Stimulated activated CD4-positive, alpha-beta T cell treated with anti-CD3 and anti-CD28 coated beads, Interleukin-4, amount 100 ng/mL, for 24 hours (primary cell): ENCODE measurements around the gene CD247.
"Not testable (repeated sequence)": the region's sequence is repeated elsewhere in the genome, so short reads cannot be mapped to it uniquely, and the experiment has no call there.

Experiments used
- DNase-seq: peaks from one replicate; pipeline ENCODE4 v3.0.0-alpha.2; 2020

Gene CD247

GRCh38 chr1:167518331-167518700 is at the start of gene CD247:
Gene CD247 (minus strand): TSS chr1:167518529. CDS start chr1:167518465, 64 bp downstream.
- DNase-seq: peak; percentile 75

GRCh38 chr1:167567663-167568062 is 49.3 kb upstream of the CD247 start:
- no peak for DNase-seq

DNA sequence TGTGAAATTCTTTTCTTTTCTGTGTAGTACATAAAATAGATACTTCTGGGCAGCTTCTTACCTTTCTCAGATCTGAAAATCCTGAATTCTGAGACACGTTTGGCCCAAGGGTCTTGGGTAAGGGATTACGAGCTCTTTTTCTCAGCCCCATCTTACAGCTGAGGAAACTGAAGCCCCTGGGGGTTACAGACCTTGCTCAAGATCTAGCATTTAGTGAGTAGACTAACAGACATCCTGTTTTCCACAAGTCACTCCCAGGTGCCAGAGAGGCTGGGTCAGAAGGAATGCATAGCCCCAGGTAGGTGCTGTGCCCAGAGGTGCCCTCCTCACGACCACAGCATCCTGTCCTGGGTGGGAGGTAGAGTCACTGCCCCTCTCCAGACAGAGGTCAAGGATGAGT is 48.4 kb upstream of the CD247 start:
- no peak for DNase-seq

GRCh38 chr1:167565922-167566321 is 47.6 kb upstream of the CD247 start:
- DNase-seq: no peak

- no peak for DNase-seq
These were observed 46.4 kb upstream of the CD247 start for GRCh38 chr1:167564612-167565270.

GRCh38 chr1:167563579-167564246 is 45.4 kb upstream of the CD247 start:
- DNase-seq: no peak

DNA sequence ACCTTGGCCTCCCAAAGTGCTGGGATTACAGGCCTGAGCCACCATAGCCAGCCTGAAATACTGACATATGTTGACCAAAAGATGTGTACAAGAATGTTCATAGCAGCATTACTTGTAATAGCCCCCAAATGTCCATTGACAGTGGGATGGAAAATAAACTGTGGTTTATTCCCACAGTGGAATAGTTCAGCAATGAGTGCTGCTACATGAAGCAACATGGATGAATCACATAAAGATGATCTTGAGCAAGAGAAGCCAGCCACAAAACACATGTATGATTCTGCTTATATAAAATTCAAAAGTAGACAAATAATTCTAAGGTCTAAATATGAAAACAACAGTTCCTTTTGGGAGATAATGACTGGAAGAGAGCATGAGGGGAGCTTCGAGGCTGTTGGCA is 44.4 kb upstream of the CD247 start:
- no peak for DNase-seq

DNA sequence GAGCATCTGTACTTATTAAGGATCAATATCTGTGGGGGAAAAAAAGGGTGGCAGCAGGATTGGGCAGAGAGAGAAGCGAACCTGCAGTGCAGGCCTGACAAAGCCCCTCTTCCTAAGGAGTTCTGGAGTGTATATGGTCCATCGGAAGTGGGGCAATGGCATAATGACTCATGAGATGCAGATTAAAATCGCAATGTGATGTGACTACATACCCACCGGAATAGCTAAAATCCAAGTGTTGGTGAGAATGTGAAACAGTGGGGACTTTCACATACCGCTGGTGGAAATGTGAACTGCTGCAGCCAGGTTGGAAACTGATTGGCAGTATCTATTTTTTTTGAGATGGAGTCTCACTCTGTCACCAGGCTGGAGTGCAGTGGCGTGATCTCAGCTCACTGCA is 43.4 kb upstream of the CD247 start:
- DNase-seq: no peak

GRCh38 chr1:167555971-167556714 is 37.8 kb upstream of the CD247 start:
- peak; percentile 81 for DNase-seq

- DNase-seq: not testable (repeated sequence)
These were observed 36.7 kb upstream of the CD247 start for GRCh38 chr1:167555072-167555471.

GRCh38 chr1:167554028-167554779 is 35.9 kb upstream of the CD247 start:
- DNase-seq: no peak

GRCh38 chr1:167553136-167554027 is 35.1 kb upstream of the CD247 start, which contains the start of gene CREG1:
Gene CREG1 (minus strand): TSS chr1:167553762.
- peak; percentile 90 for DNase-seq

DNA sequence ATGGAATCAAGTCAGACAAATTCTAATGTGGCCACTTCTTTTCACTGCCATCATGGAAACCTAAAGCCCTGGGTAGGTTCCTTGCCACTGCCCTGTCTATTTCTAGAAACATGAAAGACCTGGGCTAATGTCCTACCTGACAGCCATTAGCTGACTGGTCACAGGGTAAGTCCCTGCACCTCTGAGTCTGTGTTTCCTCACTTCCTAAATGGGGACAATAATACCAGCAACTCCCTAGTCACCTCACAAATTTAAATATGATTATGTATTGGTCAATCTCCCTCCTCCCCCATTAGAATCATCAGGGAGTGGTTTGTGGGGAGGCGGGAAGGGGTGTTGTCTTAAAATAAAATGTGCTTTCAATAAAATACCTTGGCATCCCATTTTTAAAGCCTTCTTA is 33.0 kb upstream of the CD247 start:
- DNase-seq: no peak

GRCh38 chr1:167548059-167548932 is 30.0 kb upstream of the CD247 start:
- no peak for DNase-seq

- no peak for DNase-seq
These were observed 28.6 kb upstream of the CD247 start for GRCh38 chr1:167546935-167547334.

- no peak for DNase-seq
These were observed 27.0 kb upstream of the CD247 start for GRCh38 chr1:167545349-167545748.

DNA sequence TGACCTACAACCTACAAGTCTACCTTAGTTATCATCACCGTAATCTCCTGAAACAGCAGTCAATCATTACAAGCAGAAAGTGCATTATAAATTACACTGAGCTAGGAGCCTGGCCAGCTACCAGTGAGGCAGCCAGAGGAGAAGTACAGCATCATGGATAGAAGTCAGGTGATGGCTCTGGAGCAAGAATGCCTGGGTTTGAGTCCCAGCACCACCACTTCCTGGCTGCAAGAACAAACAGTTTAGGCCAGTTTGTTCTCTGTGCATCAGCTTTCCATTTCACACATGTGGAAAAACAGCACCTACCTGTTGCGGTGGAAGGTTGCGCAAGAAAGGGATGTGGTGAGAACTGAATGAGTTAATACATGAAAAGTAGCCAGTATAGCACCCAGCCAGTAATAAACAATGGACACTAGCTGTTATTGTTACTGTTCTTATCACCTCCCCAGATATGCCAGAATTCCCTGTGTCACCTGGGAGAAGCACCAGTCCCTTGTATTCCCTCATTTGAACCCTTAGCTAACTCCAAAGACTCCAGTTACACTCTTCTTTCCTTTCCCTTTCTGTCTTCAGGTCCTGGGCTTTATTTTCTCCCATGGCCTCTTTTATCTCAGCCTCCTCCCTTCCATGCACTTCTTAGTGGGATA is 26.2 kb upstream of the CD247 start:
- DNase-seq: no peak

GRCh38 chr1:167543199-167543990 is 25.1 kb upstream of the CD247 start:
- DNase-seq: no peak
